Kidney tubule cell (primary cell): ENCODE measurements around the gene CFAP70.
A peak's percentile ranks its signal among the peaks of the same experiment; 100 is the strongest.
"Not testable (repeated sequence)": the region's sequence is repeated elsewhere in the genome, so short reads cannot be mapped to it uniquely, and the experiment has no call there.

Source experiments
- DNase-seq: peaks from one replicate; pipeline ENCODE4 v3.0.0-alpha.2; 2018; ENCODE audit warnings: low spot score

The CFAP70 gene

GRCh38 chr10:73339436-73339835, 19.2 kb downstream of the CFAP70 start:
- peak; percentile 21 for DNase-seq

- peak; percentile 66 for DNase-seq
Measured at GRCh38 chr10:73338801-73339368, 19.8 kb downstream of the CFAP70 start.

DNA sequence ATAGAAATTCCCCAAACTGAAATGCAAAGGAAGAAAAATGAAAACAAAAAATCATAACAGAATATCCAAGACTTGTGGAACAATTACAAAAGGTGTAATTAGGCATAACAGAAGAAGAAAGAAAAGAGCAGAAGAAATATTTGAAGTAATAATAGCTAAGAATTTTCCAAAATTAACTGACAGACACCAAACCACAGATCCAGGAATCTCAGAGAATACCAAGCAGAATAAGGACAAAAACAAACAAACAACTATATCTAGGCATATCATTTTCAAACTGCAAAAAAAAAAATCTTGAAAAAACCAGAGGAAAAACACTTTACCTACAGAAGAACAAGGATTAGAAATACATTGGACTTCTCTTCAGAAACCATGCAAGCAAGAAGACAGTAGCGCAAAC, 25.5 kb downstream of the CFAP70 start:
- no peak for DNase-seq

DNA sequence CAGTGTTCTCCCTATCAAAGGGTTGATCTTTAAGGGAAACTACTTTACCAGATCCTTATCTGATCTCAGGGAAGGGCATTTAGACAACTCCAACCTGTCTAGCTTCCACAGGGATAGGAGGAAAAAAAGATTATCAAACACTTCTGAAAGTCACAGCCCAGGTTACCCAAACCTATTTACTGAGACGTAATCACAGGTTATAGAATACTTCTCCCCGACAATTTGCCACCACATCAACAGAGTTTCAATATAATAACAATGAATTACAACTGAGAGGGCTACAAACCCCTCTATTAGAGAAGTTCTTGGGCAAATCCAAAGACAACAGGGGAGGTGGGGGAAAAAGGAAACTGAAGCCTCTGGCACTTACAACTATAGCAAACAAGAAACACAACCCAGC, 26.3 kb downstream of the CFAP70 start:
- no peak for DNase-seq

GRCh38 chr10:73328523-73328922, 30.1 kb downstream of the CFAP70 start:
- DNase-seq: not testable (repeated sequence)

GRCh38 chr10:73325290-73325689, 33.4 kb downstream of the CFAP70 start:
- DNase-seq: not testable (repeated sequence)

DNA sequence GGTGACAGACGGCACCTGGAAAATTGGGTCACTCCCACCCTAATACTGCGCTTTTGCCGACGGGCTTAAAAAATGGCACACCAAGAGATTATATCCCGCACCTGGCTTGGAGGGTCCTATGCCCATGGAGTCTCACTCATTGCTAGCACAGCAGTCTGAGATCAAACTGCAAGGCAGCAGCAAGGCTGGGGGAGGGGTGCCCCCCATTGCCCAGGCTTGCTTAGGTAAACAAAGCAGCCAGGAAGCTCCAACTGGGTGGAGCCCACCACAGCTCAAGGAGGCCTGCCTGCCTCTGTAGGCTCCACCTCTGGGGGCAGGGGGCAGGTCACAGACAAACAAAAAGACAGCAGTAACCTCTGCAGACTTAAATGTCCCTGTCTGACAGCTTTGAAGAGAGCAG, 35.1 kb downstream of the CFAP70 start:
- DNase-seq: not testable (repeated sequence)

- DNase-seq: no peak
Measured at GRCh38 chr10:73310475-73310874, 48.2 kb downstream of the CFAP70 start.

DNA sequence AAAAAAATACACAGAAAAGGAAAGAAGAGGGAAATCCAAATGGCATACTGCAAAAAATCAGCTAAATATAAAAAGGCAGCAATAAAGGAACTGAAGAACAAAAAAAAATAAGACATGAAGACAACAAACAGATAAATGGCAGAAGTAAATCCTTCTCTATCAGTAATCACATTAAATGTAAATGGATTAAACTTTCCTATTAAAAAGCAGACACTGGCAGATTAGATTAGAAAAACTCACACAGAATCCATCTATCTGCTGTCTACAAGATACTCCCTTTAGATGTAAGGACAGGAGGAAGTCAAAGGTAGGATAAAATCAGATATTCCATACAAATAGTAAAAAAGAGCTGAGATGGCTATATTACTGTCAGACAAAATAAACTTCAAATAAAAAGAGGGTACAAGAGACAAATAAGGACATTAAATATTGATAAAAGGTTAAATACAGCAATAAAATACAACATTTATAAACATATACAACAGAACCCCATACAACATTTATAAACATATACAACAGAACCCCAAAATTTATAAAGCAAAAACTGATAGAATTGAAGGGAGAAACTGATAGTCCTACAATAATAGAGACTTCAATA, 51.4 kb downstream of the CFAP70 start:
- DNase-seq: no peak

DNA sequence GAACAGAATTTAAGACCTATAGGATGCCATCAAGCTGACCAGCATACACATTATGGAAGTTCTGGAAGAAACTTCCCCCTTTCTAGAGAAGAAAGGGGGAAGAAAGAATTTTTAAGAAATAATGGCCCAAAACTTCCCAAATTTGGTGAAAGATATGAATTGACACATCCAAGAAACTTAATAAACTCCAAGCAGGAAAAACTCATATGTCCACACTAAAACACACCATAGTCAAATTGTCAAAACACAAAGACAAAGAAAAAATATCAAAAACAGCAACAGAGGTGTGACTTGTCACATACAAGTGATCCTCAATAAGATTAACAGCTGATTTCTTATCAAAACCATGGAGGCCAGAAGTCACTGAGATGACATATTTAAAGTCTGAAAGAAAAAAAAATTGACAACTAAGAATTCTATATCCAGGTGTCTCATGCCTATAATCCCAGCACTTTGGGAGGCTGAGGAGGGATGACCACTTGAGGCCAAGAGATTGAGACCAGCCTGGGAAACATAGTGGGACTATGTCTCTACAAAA, 52.4 kb downstream of the CFAP70 start:
- no peak for DNase-seq

DNA sequence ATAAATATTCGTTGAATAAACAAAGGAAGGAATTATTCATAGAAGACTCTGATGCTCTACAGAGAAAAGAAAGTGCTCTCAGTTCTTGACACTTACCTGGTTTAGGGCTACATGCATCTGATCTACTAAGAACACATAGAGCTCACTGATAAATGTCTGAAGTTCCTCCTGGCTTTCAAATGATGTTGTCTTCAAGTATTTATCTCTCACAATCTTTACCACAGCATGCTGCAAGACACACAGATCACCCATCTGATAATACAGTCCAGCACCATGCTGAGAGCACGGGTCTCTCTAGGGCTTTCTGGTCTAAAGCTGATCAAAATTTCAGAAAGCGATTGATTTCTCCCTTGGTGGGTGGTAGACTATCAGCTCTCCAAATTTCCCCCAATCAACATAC, 61.7 kb downstream of the CFAP70 start:
- DNase-seq: no peak

GRCh38 chr10:73293461-73293860, 65.2 kb downstream of the CFAP70 start:
- DNase-seq: no peak

DNA sequence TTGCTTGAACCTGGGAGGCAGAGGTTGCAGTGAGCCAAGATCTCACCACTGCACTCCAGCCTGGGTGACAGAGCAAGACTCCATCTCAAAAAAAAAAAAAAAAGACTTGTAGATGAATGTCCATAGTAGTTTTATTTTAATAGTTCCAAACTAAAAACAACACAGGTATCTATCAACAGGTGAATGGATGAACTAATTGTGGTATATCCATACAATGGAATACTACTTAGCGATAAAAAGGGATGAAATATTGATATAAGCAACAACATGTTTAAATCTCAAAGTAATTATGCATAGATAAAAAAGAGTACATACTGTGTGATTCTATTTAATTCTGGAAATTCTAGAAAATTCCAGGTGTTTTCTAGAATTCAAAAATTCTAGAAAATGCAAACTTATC, 68.7 kb downstream of the CFAP70 start:
- no peak for DNase-seq

- DNase-seq: no peak
Measured at GRCh38 chr10:73287441-73287840, 71.2 kb downstream of the CFAP70 start.

- DNase-seq: no peak
Measured at GRCh38 chr10:73281097-73281496, 77.6 kb downstream of the CFAP70 start.

DNA sequence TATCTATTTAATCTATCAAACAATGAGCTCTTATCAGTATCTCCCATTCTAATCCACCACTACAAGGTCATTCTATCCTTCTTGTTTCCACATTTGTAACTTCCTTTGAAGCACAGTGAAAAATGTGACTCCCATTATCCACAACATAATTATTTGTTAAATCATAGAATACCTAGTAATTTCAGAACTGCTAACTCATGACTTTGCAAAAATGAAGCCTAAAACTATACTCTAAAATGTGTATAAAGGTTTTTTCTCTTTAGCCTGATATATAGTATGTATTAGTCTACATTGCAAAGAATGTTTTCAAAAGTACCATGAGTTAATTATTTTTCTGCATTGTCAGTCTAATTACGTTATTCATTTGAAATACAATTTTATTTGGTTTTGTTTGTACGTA, 94.2 kb downstream of the CFAP70 start:
- DNase-seq: no peak

DNA sequence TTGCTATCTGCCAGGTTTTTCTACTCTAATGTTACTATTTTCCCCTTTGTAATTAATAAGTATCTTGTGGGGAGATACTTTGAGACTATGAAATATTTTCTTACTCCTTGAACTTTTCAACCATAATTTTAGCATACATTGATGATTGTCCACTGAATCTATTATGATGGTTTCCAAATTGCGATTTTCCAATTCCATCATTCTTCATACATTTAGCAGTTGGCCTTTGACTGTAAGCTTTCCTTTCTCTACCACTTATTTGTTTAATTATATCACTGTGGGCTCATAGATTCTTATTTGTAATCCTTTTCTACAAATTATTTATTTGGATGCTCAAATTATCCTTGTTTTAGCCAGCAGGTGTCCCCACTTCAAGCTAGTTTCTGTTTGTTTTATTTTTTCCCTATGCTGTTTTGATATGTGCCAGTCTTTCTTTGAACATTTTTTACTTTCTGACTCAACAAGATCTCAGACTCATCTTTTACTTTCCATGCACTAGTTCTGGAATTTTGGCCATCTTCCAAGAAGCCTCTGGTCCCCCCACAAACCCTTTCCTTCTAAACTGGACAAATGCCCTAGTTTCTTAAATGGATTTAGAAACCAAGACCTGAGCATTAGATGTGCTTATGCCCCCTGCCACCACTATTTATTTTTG, 94.8 kb downstream of the CFAP70 start:
- peak; percentile 68 for DNase-seq

GRCh38 chr10:73262880-73263555, 95.6 kb downstream of the CFAP70 start:
- no peak for DNase-seq

DNA sequence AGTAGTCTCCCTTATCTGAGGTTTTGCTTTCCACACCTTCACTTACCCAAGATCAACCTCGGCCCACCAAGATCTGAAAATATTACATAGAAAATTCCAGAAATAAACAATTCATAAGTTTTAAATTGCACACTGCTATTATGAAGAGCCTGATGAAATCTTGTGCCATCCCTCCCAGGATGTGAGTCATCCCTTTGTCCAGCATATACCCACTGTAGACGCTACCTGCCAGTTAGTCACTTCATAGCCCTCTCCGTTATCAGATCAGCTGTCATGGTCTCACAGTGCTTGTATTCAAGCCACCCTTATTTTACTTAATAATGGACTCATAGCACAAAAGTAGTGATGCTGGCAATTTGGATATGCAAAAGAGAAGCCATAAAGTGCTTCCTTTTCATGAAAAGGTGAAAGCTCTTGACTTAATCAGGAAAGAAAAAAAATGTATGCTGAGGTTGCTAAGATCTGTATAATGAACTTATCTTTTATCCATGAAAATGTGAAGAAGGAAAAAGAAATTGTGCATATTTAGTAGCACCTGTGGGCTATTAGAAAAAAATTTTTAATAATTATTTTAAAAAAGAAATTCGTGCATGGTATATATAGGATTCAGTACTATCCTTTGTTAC, 96.4 kb downstream of the CFAP70 start:
- peak; percentile 92 for DNase-seq

DNA sequence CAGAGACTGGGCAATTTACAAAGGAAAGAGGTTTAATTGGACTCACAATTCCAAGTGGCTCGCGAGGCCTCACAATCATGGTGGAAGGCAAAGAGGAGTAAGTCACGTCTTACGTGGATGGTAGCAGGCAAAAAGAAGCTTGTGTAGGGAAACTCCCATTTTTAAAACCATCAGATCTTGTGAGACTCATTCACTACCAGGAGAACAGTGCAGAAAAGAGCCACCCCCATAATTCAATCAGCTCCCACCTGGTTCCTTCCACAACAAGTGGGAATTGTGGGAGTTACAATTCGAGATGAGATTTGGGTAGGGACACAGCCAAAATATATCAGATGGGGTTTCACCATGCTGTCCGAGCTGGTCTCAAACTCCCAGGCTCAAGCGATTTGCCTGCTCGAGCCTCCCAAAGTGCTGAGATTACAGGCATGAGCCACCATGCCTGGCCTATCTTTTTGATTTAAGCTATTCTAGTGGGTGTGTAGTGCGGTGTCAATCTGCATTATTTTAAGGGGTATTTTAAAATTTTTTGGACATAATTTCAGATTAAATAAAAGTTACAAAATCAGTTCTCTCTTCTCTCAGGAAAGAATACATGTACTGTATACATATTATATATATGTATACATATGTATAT, 97.2 kb downstream of the CFAP70 start:
- DNase-seq: no peak

DNA sequence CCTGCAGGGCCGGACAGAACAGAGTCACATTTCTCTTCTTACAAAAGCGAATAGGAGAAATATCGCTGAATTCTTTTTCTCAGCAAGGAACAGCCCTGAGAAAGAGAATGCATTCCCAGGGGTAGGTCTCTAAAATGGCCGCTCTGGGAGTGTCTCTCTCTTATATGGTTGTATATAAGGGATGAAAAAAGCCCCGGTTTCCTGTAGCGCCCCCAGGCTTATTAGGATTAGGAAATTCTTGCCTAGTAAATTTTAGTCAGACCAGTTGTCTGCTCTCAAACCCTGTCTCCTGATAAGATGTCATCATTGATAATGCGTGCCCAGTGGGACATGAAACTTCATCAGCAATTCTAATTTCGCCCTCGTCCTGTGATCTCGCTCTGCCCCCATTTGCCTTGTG, 100.1 kb downstream of the CFAP70 start:
- not testable (repeated sequence) for DNase-seq

GRCh38 chr10:73253225-73253555, 105.5 kb downstream of the CFAP70 start:
- DNase-seq: peak; percentile 38
